Activated CD4-positive, CD25-positive, alpha-beta regulatory T cell treated with anti-CD3 and anti-CD28 coated beads, Interleukin-2, amount 50 U/mL, for 72 hours (primary cell): ENCODE data around the gene TXNRD2.
A peak's percentile ranks its signal among the peaks of the same experiment; 100 is the strongest.

Experiments
- DNase-seq: peaks from one replicate; pipeline ENCODE4 v3.0.0; 2021

The TXNRD2 gene

DNA sequence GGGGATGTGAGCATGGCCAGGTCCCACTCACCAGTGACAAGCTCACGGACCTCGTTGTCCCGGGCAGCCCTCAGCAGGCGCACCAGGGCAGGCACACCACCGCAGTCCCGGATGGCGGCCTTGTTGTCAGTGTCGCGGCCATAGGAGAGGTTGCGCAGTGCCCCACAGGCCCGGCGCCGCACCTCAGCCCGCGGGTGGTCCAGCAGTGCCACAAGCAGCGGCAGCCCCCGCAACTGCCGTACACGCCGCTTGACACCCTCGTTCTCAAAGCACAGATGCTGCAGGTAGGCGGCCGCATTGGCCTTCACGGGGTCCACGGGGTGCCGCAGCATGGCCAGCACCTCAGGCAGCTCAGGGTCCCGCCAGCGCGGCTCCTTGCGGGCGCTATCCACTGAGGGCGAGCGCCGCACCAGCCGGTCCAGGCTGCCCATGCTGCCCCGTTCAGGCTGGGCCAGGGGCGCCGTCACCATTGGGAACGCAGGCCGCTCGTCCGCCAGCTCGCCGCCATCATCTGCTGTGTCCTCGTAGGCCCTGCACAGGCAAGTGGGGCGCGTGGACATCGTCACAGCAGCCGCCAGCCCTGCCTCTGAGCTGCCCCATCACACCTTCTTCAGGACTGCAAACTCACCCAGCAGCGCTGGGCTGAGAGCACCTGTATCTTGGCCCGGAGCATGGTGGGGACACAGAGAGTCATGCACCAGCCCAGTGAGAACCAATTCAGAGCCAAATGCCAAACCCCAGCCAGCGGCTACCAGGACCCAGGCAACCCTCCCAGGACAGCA lies 38.3 kb upstream of the TXNRD2 start:
- DNase-seq, result no peak

DNA sequence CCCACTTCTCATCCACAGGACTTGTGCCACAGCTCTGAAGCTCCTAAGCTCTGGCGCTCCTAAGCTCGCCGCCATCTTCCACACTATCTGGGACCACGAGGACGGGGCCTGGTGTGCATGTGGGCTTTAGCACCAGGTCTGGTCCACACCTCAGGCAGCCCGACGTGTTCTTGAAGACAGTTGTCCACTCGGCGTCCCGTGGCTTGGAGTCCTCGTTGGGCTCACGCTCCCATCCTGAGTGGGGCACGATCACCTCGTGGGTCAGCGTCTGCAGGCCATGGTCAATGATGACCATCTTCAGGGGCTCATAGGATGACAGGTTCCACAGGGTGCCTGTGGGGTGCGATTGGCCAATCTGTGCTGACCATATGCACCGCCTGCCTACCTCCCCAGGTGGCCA lies 37.1 kb upstream of the TXNRD2 start:
- no peak for DNase-seq

DNA sequence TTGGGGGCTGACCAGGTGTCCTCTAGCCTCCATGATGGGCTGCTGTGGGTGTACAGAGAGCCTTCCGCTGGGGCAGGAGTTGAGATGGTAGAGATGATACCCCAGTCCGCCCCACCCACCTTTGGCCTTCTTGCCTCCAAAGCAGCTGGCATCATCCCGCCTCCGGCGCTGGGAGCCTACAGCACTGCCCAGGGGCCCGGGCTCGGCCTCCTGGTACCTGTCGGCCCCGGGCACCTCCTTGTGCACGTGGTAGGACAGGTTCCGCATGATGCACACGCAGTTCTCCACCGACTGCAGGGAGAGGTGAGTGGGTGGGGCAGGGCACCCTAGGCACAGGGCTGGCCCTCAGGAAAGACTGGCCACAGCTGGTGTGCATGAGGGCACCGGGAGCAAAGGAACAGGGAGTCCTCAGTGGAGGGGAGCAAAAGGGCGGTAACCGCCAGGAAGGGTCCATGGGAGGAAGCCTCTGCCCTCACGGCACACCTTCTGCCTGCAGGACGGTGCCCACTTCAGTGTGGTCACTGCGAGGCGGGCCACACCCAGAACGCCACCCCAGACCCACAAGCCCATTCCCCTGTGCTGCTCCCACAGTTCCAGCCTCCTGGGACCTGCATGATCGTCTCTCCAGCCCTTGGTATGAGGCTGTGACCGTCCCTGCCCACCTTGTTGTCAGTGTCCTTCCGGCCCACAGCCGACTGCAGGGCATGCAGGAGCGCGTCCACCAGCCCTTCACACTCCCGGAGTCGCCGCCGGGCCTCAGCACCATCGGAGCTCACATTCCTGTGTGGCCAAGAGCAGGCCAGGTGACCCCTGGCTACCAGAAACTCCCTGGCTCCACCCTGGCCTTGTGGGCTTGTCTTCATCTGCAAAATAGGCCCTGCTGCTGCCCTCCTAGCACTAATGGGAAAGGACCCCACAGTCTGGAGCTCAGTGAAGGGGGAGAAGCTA lies 36.0 kb upstream of the TXNRD2 start:
- DNase-seq, result no peak

DNA sequence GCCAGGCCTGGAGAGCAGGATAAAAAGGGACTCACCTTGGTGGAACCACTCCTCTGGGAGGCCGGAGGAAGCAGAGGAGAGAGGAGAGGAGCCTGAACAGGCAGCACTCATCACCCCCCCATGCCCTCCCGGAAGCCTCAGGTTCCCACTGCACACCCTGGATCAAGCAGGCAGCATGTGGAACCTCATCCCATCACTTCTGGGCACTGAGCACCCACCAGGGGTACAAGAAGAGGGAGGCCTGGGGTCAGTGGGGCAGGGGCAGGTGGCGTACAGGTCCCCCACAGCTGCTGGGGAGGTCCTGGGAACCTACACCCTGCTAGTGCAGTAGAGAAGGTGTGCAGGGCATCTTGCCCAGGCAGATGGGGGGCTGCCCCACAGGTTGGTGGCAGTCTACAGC lies 35.1 kb upstream of the TXNRD2 start:
- DNase-seq, result no peak

DNA sequence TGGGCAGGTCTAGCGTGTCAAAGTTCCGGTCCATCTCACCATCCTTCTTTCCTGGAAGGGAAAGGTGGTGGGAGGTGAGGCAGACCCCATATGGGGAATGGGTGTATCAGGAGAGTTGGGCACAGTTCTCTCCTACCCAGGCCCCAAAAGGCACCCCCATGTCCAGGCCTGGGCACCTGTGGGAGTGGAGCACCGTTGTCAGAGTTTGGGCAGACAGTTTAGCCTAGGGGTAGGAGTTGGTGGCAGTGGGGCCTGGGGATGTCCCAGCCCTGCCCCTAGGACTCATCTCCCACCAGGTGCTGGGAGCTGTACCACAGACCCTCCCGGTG lies 34.1 kb upstream of the TXNRD2 start:
- no peak for DNase-seq

DNA sequence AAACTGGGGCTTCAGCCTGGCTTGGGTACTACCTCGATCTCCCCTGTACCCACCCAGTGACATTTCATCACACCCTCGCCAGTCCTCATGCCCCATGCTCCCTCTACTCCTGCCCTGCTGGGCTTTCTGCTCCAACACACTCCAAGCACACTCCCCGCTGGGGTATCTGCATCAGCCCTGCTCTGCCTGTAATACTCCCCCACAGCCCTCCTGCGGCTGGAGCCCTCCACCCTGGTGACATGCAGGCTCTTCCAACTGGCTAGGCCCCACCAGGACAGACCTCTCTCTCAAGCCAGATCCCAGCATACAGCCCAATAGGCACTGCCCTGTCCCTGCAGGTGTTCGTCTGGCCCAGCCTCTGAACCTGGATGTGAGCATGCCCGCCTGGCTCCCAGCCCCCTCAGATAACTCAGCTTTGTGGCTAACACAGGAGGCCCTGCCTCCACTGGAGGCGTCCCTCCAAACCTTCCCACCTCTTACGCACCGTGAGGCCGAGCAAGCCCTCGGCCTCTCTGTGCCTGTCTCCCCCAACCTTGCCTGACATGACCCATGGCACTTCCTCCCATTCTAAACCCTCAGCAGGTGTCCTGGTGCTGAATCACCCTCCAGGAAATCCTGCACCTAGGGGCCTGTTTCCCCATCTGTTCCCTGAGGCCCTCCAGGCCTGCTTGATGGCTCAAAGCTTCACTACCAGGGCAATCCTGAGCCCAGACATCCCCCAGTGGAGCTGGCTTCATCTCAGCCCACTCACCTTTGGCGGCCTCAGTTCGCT lies 33.5 kb upstream of the TXNRD2 start:
- no peak for DNase-seq

DNA sequence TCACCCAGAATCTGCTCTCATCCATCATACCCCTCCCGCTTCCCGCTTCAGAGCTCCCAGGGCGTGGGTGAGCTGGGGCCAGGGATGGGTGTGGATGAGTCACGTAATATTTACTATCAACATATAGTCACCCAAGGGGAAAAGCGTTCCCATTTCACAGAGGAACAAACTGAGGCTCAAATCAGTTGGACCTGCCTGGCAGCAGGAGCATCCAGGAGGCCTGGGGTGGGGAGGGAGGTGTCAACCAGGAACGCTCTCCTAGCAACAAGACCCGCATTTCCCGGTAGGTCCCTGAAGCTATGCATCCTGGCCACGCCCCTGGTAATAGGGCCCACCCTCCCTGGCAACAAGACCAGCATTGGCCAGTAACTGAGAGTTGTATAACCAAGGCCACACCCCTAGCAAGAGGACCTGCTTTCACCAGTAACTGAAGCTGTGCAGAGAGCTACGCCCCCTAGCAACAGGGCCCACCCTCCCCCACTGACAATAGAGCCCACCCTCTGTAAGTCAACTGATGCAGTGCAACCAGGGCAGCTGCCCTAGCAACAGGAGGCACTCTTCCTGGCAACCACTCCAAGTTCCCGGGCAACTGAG lies 32.7 kb upstream of the TXNRD2 start:
- no peak for DNase-seq

DNA sequence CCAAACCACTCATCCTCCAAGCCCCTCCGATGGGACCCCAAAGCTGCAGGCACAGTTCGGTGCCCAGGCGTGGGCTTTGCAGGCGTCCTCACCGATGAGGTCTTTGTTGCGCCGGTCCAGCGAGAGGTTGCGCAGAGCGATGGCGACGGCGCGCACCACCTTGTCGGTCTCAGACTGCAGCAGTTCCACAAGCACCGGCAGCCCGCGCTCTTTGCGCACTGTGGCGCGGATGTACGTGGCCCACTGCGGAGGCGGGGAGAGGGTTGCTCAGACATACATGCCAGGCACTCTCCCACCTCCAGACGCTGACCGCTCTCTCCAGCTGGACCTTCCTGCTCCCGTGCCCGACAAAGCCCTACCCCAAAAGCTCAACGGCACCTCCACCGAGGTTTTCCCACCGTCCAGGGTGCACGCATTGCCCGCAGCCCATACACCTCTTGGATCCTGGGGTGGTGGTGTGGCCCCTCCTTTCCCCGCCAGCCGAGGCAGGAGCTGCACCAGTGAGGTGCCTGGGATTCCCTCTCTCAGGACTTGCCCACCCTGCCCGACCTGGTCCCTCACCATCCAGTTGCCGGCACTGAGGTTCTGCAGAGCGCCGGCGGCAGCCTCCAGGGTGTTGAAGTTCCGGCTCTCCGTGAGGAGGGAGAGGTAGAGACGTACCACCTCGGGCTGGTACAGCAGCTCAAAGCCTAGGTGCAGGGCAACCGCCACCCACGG lies 32.1 kb upstream of the TXNRD2 start:
- DNase-seq, result no peak

DNA sequence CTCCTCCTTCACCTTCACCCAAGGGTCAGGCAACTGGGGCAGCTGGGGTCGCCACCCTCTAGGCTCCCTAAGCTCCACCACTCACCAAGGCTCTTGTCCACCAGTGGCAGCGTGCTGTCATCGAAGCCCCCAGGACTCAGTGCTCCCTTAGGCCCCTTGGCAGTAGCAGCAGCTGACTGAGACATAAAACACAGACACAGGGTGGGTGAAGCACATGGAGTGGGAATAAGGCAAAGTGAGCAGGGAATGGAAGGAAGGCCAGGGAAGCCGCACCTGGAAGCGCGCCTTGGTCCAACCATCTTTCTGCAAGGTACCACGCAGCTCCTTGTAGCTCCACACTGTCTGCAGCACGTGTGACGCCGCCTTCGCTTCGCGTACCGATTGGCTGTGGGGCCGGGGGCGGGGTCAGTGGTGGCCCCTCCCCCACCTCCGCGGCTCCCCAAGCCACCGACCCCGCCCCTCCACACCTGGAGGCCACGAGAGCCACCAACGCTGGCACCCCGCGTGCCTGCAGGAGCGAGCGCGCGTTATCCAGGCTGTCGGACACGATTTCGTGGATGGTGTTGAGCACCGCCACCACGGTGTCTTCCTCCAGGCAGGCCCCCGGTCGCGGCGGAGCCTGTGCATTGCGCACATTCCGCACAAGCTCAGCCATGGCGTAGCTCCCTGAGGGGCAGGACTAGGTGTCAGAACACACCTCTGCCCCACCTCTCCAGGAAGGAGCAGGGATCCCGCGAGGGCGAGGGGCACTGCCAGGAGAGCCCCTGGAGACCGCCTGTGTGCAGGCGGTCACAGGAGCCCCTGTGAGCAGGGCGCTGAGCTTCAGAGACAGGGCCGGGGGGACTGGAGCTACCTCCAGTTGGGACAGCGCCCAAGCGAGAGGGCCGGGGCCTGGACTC lies 31.3 kb upstream of the TXNRD2 start:
- DNase-seq, result no peak

DNA sequence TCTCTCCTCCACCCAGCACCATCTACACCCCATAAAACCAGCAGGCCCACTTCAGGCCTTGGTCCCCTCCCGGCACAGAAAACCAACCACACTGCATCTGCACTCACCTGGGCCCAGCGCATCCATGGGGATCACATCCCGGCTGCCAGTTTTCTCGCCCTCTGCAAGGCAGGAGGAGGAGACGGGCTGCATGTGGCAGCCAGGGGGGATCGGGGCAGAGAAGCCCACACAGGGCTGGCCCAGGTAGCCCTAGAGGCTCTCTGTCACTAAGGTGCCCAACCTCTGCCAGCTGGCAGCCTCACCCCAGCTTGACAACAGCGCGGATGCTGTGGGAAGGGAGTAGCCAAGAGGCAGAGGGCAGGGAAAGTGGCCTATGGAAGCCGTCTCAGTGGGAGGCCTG lies 30.6 kb upstream of the TXNRD2 start:
- DNase-seq, result no peak

DNA sequence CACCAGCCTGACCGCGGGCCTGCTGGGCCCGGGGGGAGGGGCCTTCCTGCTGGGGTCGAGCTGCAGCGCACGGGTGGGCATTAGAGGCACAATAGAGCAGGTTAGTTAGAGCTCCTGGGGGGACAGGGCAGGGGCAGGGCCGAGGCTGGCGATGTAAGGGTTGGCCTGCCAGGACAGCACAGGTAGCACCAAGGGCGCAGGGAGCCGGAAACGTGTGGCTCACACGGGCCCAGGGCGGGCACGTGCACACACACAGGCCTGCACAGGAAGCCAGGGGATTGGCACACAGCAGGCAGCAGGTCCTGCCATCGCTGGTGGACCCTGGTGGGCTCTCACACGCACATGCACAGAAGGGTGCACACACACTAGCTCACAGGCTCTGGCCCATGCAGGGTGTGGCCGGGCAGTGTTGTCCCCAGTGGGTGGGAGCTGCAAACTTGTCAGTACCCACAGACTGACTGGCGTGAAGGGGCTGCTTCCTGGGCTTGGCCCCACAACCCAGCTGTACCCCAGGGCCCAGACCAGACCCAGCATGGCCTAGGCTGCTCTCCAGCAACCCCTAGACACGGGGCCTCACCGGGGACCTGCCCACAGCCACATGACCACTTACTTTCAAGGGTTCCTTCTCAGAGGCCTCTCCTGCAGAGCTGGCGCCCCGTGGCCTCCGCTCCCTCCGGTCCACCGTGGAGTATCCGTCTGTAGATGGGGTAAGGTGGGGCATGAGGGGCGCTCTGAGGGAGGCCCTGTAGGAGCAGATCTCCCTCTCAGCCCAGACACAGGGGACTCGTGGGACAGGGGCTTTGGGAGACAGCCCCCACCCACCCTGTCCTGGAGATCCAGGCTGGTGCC lies 29.9 kb upstream of the TXNRD2 start:
- no peak for DNase-seq

DNA sequence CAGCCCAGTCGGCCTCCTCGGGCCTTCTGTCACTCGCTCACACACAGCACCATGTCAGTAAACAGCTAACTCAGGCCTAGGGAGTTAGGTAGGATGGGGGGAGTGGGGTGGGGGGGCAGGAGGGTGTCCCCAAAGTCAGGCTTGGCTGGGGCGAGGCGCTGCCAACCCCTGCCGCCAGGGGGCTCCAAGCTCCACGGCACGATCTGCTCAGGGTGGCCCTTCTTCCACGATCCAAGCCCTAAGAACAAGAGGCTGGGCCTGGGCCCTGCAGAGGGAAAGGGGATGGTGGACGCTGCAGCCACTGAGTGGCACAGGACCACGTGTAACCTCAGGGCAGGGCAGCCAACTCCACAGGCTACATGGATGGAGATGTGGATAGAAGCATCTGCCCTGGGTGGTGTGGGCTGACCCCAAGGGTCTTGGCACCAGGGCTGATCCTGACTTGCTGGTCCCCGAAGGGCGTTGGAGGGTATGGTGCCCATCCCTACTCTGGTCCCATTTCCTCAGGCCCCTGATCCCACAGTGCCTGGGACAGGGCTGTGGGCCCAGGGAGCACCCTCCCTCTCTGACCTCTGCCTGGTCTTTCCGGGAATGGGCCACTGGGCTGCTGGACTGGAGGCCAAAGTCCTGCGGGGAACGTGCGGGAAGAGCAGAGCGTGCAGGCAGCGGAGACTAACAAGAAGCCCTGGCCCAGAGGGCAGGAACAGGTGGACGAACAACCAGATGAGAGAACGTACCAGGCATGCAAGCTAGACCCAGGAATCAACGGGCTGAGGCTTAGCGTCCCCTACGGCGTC lies 29.1 kb upstream of the TXNRD2 start:
- peak; percentile 83 for DNase-seq

DNA sequence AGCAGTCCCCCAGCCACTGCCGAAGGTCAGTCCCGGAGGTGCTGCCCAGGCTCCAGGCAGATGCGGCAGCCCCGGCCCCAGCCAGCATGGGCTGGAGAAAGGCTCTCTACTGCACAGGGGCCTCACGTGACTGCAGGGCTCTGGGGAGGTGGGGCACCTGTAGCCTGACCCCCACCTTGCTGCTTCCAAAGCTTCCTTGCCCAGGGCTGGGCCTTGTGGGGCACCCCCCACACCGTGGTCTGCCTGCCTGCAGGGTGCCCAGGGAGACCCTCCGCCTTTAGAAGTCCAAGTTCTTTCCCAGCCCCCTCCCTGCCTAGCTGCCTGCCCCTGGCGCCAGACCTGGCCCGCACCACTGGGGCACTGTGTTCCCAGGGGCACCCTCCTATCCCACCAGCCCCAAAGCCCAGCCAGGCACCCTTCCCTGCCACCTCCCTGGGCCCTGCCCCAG lies 28.4 kb upstream of the TXNRD2 start:
- DNase-seq, result no peak

DNA sequence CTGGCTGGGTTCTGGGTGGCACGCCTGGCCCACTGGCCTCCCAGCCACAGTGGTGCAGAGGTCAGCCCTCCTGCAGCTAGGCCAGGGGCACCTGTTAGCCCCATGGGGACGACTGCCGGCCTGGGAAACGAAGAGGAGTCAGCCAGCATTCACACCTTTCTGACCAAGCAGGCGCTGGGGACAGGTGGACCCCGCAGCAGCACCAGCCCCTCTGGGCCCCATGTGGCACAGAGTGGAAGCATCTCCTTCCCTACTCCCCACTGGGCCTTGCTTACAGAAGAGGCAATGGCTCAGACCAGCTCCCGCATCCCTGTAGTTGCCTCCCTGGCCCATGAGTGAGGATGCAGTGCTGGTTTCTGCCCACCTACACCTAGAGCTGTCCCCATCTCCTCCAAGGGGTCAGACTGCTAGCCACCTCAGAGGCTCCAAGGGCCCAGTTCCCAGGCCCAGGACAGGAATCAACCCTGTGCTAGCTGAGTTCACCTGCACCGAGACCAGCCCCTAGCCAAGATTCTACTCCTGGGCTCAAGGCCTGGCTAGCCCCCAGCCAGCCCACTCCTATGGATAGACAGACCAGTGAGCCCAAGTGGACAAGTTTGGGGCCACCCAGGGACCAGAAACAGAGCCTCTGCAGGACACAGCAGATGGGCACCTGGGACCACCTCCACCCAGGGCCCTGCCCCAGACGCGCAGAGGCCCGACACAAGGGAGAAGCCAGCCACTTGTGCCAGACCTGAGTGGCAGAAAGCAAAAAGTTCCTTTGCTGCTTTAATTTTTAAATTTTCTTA lies 27.7 kb upstream of the TXNRD2 start:
- DNase-seq, result no peak

DNA sequence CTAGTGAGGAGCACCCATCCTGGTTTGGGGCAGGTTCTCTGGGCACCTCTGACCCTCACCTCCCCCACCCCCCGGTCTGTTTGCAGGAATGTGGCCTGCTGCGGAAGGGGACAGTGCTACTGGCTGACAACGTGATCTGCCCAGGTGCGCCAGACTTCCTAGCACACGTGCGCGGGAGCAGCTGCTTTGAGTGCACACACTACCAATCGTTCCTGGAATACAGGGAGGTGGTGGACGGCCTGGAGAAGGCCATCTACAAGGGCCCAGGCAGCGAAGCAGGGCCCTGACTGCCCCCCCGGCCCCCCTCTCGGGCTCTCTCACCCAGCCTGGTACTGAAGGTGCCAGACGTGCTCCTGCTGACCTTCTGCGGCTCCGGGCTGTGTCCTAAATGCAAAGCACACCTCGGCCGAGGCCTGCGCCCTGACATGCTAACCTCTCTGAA lies 26.9 kb upstream of the TXNRD2 start:
- no peak for DNase-seq

DNA sequence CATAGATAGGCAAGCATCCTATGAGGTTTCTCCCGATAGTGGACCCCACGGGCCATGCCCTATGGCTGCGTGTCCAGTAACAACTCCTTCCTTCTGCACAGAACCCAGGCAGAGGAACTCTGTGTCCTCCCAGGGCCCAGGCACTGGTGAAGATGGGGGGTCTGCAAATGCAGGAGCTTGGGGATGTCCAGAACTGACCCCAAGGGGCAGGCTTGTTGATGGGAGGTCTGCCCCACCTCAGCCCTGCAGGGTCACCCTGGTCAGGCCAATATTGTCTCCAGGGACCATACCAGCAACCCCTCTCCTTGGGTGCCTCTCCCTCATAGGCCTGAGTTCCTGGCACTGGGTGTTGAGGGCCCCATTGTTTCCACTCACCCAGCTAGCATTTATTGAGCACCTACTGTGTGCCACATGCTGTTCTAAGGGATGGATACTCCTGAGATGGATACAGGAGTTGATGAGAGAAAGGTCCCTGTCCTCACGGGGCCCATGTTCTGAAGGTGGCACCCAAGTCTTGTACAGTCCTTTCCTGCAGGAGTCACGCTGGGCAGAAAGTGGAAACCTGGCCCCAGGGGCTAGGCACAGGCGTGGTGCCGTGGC lies 26.3 kb upstream of the TXNRD2 start:
- DNase-seq, result no peak

DNA sequence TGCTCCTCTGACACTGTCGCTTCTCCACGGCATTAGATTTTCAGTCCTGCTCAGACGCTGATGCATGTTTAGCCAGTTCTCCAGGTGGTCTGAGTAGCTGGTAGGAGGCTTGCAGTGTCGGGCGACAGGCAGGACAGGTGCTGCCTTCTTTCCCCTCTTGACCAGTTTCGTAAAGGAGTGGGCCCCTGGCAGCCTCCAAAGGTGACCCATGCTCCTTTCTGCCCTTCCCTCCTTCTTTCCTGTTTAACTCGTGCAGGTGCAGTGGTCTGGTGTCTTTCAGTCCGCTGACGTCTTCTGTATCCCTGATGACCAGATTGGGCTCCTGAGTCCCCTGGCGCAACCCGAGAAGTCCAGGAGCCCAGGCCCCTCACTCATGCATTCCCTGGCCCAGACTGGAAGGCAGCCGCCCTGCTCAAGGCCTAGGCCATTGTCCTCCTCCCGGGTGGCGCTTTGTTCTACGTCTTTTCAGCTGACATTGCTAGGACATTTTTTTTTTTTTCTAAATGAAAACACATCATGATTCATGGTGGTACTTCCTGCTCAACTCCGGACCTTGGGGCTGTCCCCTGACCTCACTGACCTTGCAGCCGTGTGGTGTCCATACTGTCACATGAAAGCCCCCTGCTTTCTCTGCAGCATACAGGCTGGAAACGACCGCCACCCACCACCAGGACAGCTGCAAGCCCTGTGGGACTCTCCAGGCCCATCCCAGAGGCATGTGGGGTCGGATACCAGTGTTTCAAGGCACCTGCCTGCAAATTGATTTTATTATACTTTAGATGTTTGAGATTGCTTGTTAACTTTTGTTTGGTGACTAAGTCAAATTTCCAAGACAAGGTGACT lies 25.5 kb upstream of the TXNRD2 start:
- no peak for DNase-seq
